GM19463 (cell line): ENCODE results near the gene ZNF221.
"Not testable (repeated sequence)": the region's sequence is repeated elsewhere in the genome, so short reads cannot be mapped to it uniquely, and the experiment has no call there.

ENCODE experiments used
- ATAC-seq: cut with Tn5 transposase; IDR thresholded peaks from one replicate; pipeline ENCODE4 v1.9.1; 2021; ENCODE audit warnings: mild to moderate bottlenecking, moderate library complexity; ENCODE audit not compliant: unreplicated experiment

The ZNF221 gene

DNA sequence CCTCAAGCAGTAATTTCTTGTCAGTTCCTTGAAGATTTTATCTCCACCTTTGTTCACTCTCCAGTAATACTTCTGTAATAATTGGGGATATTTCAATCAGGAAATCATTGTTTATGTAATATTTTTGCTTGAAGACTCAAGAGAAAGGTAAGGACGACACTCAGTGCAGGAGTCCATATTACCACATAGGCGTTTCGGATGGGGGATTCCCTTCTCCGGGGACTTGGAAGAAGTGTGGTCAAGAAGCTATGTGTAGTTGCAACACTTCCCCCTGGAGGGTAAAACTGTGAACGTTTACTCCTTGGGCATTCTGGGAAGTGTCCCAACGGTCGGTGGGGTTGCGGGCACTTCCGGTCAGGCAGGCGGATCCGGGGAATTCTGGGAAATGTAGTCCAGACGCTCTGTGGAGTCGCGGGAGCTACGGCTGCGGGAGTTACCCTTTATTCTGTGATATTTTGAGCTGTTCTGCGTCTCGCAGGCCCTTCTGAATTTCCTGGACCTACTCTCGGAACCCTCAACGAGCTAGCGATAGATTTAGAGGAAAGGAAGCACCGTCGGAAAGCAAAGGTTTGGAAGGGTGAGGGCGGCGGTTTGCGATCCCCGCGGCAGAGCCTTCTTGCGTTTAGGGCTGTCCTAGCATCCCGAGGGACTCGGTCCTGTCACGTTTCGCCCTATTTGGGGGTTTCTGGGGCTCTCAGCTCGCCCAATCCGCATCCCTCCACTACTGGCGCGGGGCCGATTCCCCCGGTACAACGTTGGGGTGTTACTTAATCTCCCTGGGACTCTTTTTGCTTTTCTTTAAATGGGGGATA, at the start of gene ZNF221:
ZNF221 (plus strand) TSS at position 395 of the 812 bp plus-strand sequence. CDS start 11,499 bp downstream, outside the sequence.
- ATAC-seq = peak; percentile 93

DNA sequence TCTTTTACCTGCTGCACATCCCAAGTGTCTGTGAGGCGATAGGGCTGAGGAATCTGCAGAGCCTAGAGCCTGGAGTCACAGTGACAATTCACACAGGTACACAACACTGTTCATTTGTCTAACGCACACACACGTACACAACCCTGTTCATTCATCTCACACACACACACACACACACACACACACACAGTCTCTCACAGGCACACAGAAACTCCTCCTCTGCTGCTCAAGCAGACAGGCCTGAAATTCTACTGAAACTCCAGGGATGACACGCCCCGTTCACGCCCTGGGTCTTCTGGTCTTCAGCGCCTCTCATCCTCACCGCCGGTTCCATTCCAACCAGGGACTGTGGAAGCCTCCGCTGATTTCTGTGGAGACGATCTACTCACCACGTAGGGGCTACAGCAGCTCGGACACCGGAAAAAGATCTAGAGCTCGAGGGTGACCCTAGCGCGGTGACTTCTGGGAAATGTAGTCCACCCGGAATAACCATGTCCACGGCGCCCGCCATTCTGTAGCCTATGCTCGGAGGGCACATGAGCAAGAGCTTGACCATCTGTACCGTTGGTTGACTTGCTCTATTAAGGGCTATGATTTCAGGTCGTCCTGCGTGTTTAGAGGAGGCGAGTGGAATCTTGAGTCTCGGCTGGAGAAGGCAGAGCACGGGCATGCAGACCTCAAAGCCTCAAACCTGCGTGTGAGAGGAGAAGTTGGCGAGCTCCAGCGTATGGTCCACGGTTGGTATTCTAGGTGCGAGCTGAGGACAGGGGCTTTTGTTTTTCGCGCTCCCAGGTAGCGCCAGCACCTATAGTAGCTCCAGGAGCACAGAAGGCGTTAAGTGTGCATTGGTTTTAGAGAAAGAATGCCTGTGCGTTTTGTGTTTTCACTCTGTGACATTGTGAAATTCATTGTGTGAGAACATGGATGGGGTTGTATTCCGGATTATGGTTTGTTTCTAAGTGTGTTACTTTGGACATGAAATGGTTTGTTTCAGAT, 49.3 kb upstream of the ZNF221 start:
- peak; percentile 85 for ATAC-seq

DNA sequence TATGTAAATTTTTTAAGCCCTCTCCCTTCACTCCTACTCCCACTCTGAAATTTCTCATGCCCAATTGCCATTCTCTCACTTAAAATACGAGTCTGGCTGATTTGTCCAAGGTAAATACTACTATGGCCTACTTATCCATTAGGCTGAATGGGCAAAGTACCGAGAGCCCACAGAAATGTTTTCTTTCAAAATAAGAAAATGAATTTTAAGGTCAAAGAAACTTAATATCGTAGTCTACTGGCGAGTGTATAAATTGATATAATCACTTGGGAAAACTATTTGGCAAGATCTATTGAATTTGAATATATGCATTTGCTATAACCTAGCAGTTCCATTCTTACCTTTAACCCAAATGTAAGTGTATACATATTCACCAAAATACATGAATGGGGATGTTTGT, 48.6 kb upstream of the ZNF221 start:
- ATAC-seq = no peak

DNA sequence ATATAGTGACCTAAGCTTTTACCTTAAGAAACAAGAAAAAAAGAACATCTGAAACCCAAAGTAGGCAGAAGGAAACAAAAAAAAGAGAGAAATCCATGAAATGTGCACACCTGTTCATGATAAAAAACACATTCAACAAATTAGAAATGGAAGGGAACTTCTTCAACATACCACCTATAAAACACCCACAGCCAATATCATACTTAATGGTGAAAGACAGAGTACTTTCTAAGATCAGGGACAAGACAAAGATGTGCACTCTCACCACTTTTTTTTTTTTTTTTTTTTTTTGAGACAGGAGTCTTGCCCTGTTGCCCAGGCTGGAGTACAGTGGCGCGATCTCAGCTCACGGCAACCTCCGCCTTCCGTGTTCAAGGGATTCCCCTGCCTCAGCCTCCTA, 45.1 kb upstream of the ZNF221 start:
- no peak for ATAC-seq

DNA sequence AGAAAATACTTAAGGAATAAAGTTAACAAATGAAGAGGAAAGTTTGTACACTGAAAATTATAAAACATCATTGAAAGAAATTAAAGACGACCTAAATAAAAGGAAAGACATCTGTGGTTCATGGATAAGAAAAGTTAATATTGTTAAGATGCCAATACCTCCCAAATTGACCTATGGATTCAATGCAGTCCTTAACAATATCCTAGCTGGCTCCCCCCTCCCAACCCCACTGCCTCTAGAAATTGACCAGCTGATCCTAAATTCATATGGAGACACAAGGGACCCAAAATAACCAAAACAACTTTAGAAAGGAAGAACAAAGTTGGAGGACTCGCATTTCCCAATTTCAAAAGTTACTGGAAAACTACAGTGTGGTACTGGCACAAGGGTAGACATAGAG, 44.3 kb upstream of the ZNF221 start:
- ATAC-seq = no peak

DNA sequence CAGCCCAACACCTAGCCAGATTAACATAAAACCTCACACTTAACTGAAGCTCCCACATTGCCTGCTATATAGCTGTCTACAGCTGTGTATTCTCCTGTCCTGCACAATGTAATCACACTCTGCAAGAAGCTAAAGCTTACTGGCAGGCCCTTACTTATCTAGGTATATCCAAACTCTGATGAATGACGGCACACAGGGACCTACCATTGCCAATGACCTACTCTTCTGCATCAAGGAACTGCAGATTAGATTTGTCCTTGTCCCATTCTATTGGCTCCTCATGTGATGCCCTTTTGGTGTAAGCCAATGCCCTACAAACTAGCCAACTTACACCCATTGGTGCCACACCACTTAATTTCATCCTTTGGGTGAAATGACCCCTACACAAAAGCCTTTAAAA, 42.4 kb upstream of the ZNF221 start:
- no peak for ATAC-seq

DNA sequence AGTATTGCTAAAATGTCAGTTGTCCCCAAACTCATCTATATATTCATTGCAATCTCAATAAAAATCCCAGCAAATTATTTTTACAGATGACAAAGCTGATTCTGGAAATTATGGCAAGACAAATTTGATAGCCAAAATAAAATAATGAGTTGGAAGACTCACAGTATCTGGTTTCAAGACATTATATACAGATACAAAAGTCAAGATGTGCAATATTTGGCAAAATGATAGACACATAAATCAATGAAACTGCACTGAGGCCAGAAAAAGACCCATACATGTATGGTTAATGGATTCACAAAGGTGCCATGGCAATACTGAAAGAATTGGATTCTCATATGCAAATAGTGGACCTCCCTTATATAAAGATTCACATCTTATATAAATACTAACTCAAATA, 40.1 kb upstream of the ZNF221 start:
- ATAC-seq = no peak

DNA sequence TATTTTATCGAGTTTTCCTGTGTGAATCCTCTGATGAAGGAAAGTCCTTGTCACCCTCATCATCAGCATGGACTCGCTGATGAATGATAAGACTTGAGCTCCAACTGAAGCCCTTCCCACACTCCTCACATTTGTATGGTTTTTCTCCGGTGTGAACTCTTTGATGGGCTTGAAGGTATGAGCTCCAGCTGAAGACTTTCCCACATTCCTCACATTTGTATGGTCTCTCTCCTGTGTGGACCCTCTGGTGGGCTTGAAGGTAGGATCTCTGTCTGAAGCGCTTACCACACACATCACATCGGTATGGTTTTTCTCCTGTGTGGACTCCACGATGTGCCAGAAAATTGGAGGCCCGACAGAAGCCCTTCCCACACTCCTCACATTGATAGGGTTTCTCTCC, 37.6 kb upstream of the ZNF221 start:
- ATAC-seq = no peak

DNA sequence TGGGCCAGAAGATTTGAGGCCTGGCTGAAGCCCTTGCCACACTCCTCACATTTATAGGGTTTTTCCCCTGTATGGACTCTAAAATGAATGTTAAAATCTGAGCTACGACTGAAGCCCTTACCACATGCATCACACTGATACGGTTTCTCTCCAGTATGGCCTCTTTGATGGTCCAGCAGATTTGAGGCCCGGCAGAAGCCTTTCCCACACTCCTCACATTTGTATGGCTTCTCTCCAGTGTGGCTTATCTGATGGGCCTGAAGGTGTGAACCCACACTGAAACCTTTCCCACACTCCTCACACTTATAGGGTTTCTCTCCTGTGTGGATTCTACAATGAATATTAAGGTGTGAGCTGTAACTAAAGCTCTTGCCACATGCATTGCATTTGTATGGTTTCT, 37.0 kb upstream of the ZNF221 start:
- ATAC-seq = no peak

DNA sequence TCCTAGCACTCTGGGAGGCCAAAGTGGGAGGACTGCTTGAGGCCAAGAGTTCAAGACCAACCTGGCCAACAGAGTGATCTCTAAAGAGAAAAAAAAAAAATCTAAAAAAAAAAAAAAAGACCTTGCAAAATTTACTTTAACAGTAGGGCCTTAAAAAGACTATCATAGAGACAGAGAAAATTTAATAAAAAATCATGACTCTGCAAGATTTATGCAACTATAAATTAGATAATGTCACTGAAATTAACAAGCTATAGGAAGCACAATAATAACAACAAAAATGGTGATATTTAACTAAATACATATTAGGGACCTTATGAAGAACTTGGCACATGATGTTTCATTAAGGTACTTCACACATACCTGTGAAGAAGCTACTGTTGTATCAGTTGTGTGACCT, 27.2 kb upstream of the ZNF221 start:
- no peak for ATAC-seq

DNA sequence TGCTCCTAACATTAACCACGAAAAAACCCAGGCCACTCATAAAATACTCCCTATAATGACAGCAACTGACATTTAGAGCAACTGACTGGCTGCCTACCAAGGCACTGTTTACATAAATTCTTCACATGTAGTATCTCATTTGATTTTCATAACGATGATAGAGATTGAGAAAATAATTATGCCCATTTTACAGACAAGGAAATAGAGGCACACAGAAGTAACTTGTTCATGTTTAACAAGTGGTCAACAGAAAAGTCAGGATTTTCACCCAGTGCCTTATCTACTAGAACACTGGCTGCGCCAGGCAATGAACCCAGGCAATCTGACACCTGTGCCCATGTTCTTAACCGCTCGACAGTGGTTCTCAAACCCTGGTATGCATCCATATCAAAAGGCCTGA, 22.2 kb upstream of the ZNF221 start:
- ATAC-seq = no peak

DNA sequence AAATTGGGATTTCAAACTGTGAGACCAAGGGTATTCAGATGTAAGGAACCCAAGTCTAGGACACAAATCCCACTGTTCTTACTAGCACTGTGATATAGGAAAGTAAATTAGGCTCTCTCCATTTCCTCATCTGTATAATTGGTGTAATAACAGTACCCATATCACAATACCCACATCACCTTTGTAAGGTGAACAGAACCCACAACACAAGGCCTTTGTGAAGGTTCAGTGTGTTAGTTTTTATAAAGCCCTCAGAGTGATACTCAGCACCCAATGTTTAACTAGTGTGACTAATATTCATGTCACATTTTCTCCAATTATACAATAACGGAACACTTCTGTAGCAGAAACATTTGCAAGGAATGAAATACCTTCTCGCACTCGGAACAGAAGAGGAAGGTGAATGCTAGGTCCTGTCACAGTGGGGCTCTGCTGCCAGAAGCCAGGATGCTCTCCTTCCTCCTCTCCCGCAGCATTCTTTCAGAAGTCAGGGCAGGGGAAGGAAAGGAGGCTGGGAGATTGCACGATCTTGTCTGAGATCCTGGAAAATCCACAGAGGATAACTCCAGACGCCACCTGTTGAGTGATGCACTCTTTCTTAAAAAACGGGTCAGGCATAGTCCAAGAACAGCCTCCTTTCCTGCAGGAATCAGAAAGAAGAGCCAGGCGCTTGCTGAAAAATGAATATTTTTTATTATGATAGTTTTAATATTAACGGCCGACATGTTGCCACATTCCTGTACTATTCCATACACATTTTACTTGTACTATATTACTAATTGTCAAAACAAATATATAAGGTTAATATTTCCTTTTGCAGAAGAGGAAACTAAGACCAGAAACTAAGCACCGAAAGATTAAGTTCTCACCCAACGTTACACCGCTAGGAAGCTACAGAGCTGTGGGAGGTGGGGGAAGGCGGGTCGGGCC, 16.7 kb upstream of the ZNF221 start:
- ATAC-seq = no peak

DNA sequence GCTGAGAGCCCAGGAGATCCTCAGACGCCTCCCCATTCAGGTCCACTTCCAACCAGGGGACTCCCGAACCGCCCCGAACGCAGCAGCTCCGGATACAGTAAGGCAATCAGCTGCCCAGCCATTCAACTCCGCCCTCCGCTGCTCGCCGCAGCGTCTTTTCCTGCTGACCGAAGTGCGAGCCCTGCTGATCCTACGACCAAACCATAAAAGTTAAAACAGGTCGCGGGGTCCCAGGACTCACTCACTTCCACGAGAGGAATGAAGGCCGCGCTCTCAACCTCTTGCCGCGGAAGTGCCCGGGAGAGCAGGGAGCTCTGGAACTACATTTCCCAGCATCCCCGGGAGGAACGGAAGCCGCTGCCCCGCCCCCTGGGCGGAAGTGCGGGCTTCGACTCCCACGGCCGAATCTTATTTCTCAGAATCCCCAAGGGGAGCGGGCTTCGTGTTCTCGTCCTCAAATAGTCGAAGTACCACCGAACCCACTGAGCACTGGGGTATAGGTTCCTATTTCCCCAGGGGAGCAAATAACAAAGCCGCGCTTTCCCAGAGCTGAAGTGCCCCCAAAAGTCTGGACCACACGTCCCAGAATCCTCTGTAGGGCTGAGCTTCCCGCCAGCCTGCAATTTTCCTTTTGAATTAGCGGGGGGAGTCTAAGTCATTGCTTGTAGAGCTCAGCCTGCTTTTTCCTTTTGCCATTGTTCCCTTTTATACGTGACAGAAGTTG, 15.9 kb upstream of the ZNF221 start, which contains the start of gene ZNF45:
ZNF45 (minus strand) TSS at position 298 of the 724 bp plus-strand sequence. CDS start 13,097 bp downstream, outside the sequence.
- ATAC-seq = peak; percentile 95

DNA sequence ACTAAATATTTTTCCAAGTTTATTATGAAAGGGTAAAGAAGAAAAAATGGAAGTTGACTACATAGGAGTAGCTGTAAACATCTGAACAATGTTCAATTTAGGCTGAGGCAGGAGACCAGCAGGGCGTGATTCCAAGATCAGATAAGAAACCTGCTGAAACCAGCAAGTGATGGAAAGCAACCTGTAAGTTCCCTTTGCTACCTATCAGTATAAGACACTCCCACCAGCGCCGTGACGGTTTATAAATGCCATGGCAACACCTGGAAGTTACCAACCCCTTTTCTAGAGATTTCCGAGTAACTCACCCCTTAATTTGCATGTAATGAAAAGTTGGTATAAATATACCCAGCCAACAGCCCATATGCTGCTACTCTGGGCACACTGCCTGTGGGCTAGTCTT, 14.8 kb upstream of the ZNF221 start:
- no peak for ATAC-seq

DNA sequence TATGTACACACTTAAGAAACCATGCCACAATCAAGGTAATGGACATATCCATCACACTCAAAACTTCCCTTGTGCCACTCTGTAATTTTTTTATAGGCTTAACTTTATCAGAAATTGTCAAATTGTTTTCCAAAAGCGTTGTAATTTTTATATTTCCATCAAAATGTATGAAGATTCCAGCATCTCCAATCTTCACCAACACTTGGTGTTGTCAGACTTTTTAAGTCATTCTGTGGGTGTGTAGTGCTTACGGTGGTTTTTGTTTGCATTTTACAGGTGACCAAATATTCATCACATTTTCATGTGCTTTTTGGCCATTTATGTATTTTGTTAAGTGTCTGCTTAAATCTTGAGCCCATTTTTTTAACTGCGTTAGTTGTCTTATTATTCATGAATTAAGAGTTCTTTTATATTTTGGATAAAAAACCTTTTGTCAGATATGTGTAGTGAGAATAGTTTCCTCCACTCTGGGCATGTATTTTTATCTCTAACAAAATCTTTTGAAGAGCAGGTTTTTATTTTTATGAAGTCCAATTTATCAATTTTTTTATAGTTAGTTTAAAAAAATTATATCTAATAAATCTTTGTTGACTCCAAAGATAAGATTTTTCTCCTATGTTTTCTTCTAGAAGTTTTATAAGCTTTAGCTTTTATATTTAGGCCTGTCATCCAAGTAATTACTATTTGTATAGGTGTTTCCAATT, 11.3 kb upstream of the ZNF221 start:
- ATAC-seq = no peak

DNA sequence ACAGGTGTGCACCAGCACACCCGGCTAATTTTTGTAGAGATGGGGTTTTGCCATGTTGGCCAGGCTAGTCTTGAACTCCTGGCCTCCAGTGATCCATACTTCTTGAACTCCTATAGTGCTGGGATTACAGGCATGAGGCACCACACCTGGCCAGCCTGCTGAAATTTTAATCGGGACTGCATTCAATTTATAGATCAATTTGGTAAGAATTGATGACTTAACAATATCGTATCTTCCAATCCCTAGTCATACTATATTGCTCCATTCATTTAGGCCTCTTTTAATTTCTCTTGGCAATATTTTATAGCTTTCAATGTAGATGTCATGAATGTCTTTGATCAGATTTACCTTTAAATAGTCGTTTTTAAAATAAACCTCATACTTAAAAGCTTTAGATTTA, 10.3 kb upstream of the ZNF221 start:
- ATAC-seq = no peak

DNA sequence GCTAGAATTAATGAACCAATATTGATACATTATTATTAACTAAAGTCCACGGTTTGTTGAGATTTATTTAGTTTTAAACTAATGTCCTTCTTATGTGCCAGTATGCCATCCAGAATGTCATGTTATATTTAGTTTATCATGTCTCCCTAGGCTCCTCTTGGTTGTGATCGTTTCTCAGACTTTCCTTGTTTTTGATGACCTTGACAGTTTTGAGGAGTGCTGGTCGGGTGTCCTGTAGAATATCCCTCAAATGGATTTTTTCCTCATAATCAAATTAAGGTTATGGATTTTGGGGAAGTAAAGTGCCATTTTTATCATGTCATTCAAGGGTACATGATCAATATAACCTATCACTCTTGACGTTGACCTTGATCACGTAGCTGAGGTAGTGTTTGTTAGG, 9.8 kb upstream of the ZNF221 start:
- no peak for ATAC-seq

DNA sequence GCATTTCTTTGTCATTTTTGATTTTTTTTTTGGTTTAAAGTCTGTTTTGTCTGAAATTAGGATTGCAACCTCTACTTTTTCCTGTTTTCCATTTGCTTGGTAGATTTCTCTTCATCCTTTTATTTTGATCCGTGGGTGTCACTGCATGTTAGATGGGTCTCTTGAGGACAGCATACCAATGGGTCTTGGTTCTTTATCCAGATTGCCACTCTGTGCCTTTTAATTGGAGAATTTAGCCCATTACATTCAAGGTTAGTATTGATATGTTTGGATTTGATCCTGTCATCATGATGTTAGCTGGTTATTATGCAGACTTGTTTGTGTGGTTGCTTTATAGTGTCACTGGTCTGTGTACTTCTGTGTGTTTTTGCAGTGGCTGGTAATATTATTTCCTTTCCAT, 3.6 kb upstream of the ZNF221 start:
- not testable (repeated sequence) for ATAC-seq

DNA sequence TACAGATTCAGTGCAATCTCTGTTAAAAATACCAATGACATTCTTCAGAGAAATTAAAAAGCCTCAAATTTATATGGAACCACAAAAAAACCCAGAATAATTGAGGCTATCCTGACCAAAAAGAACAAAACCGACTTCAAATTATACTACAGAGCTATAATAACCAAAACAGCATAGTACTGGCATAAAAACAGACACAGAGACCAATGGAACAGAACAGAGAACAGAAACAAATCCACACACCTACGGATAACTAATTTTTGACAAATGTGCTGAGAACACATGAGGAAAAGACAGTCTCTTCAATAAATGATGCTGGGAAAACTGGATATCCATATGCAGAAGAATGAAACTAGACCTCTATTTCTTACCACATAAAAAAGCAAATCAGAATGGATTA, 1.2 kb upstream of the ZNF221 start:
- not testable (repeated sequence) for ATAC-seq
